Measurements from ENCODE around the gene PAX3.

DNA sequence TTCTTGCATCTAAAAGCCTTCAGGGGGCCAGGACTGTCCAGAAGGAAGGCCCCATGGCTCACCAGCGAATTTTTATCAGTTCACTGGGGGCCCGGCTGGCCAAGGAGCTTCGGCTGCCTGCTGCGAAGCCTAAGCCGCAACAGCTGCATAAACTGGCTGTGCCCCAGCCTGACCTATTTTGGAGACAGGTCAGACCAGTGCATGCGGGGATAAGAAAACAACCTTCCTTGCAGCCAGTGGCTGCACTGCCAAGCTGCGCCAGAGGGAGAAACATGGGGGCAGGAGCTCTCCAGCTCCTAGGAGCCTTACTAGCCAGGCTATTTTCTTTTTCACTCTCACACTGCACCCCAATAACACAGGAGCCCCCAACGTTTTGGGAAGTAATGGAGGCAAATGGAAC, 15.2 kb downstream of the PAX3 start:
- TF ChIP-seq YY1 (IDR thresholded peaks at IDR 0.05; ENCODE audit: insufficient read depth, insufficient read length): no peak
- no peak for TF ChIP-seq ZNF274 (IDR thresholded peaks at IDR 0.05; ENCODE audit: low read depth, low read length)
